HepG2 (cell line): ENCODE data around the gene WDR27. TPM values are rescaled to one million over a fixed set of nuclear protein-coding genes. Genes with fewer than 3 reads are reported as not detected.

ENCODE experiments used
- ATAC-seq: fragments of 200-7000 bp; cut with Tn5 transposase; 3 replicates; pipeline ENCODE4 v1.9.1; 2020; ENCODE audit warnings: mild to moderate bottlenecking, moderate library complexity
- BruUV-seq: library from RNA; stranded (reverse); fragments of 400-500 nt; replicated peaks from 2 replicates; lab custom pipeline; 2021; lab: Mats Ljungman, UMichigan
- CTCF ChIA-PET: fragments of 300-600 bp; formaldehyde crosslinking; extraction: SDS; loops from one replicate; lab custom pipeline; 2021; ENCODE audit warnings: low total read pairs, inconsistent platforms, low intra/inter-chr PET ratio; lab: Yijun Ruan, JAX
- POLR2A ChIA-PET: fragments of 350-600 bp; sonication (Branson Sonifier 250); formaldehyde crosslinking; loops from one replicate; lab custom pipeline; 2020; ENCODE audit warnings: antibody characterized with exemption, inconsistent platforms; lab: Yijun Ruan, JAX
- DNase-seq: peaks from one replicate; pipeline ENCODE4 v3.0.0-alpha.2; 2015; ENCODE audit warnings: low spot score
- FAIRE-seq: peaks from 3 replicates; lab custom pipeline; 2011; peaks lifted over from hg19 to GRCh38; lab: Jason Lieb, UNC
- H2AFZ ChIP-seq: one replicate; pipeline ENCODE4 v1.6.1; 2011; ENCODE audit warnings: low read length, inconsistent platforms
- H3K27ac ChIP-seq: fragments of 300-600 bp; 3 replicates; pipeline ENCODE4 v1.8.0; 2011; ENCODE audit warnings: mixed run types, mild to moderate bottlenecking, mixed read lengths, low read length, inconsistent platforms; ENCODE audit not compliant: insufficient read depth; ENCODE audit errors: extremely low read length
- H3K27me3 ChIP-seq, 2 experiments: fragments of 200-600 bp in 1 of 2; 2 replicates in 1 of 2; 3 replicates in 1 of 2; pipeline versions ENCODE4 v1.6.0 to v1.8.0; 2011; ENCODE audit warnings: low read length in 2 of 2, mild to moderate bottlenecking in 2 of 2, moderate library complexity in 2 of 2, inconsistent platforms in 1 of 2; ENCODE audit not compliant: insufficient read depth in 2 of 2, control insufficient read depth in 1 of 2
- H3K36me3 ChIP-seq, 2 experiments: fragments of 200-600 bp in 1 of 2; replicated peaks in 1 of 2; 2 replicates in 1 of 2; 3 replicates in 1 of 2; pipeline versions ENCODE4 v1.5.1 to v1.8.0; 2011; ENCODE audit warnings: low read length in 2 of 2, inconsistent platforms in 1 of 2; ENCODE audit not compliant: insufficient read depth in 2 of 2, control insufficient read depth in 1 of 2
- H3K4me1 ChIP-seq: 2 replicates; pipeline ENCODE4 v1.5.1; 2012; ENCODE audit warnings: low read length, inconsistent platforms; ENCODE audit not compliant: insufficient read depth
- H3K4me2 ChIP-seq: 2 replicates; pipeline ENCODE4 v1.6.0; 2011; ENCODE audit warnings: low read depth, low read length, inconsistent platforms
- H3K4me3 ChIP-seq, 3 experiments: fragments of 200-600 bp in 1 of 3; sonication (generic), shearing (Covaris generic) in 1 of 3; replicated peaks in 1 of 3; 2 replicates each; pipeline ENCODE4 v1.5.1; 2011 to 2016; ENCODE audit warnings: low read length in 3 of 3, inconsistent platforms in 2 of 3, low read depth in 2 of 3, mild to moderate bottlenecking in 2 of 3, control low read depth in 1 of 3, mixed read lengths in 1 of 3; ENCODE audit not compliant: insufficient read depth in 1 of 3
- H3K79me2 ChIP-seq: one replicate; pipeline ENCODE4 v1.6.1; 2011; ENCODE audit warnings: low read length, inconsistent platforms; ENCODE audit not compliant: insufficient read depth
- H3K9ac ChIP-seq: 2 replicates; pipeline ENCODE4 v1.6.0; 2011; ENCODE audit warnings: mild to moderate bottlenecking, low read depth, low read length, inconsistent platforms; ENCODE audit not compliant: insufficient read depth
- H3K9me3 ChIP-seq: 2 replicates; pipeline ENCODE4 v1.5.1; 2012; ENCODE audit warnings: mild to moderate bottlenecking, low read length
- H4K20me1 ChIP-seq: 2 replicates; pipeline ENCODE4 v1.6.0; 2011; ENCODE audit warnings: inconsistent platforms, mild to moderate bottlenecking, low read length, moderate library complexity; ENCODE audit not compliant: insufficient read depth
- CEBPG ChIP-seq: IDR thresholded peaks from 2 replicates; pipeline ENCODE4 v1.6.1; 2016
- FOXA3 ChIP-seq: IDR thresholded peaks from 2 replicates; pipeline ENCODE4 v1.6.1; 2016; ENCODE audit warnings: missing genetic modification reagents, missing compliant biosample characterization
- HNRNPL ChIP-seq: fragments of 200-400 bp; formaldehyde crosslinking; IDR thresholded peaks from 2 replicates; pipeline ENCODE4 v1.6.1; 2017; ENCODE audit warnings: mild to moderate bottlenecking, low read depth, low read length
- ISL2 ChIP-seq: sonication (generic); formaldehyde crosslinking; IDR thresholded peaks from 2 replicates; pipeline ENCODE4 v1.5.0; 2020; ENCODE audit warnings: missing genetic modification reagents
- MAF1 ChIP-seq: sonication (generic); formaldehyde crosslinking; IDR thresholded peaks from 2 replicates; pipeline ENCODE4 v1.5.0; 2020; ENCODE audit warnings: missing genetic modification reagents, borderline replicate concordance
- NBN ChIP-seq: fragments of 450-650 bp; conservative IDR thresholded peaks from 2 replicates; pipeline ENCODE4 v1.6.1; 2017
- NFAT5 ChIP-seq: sonication (generic); formaldehyde crosslinking; IDR thresholded peaks from 2 replicates; pipeline ENCODE4 v1.4.0; 2020; ENCODE audit warnings: missing genetic modification reagents
- RELA ChIP-seq: sonication (generic); formaldehyde crosslinking; IDR thresholded peaks from 2 replicates; pipeline ENCODE4 v1.4.0; 2020; ENCODE audit warnings: missing genetic modification reagents
- SCMH1 ChIP-seq: sonication (generic); formaldehyde crosslinking; IDR thresholded peaks from 2 replicates; pipeline ENCODE4 v1.9.0; 2021; ENCODE audit warnings: missing genetic modification reagents, mild to moderate bottlenecking, borderline replicate concordance
- SMARCE1 ChIP-seq: fragments of 450-650 bp; IDR thresholded peaks from 2 replicates; pipeline ENCODE4 v1.6.1; 2017; ENCODE audit warnings: borderline replicate concordance
- STAG1 ChIP-seq: sonication (generic); formaldehyde crosslinking; IDR thresholded peaks from 2 replicates; pipeline ENCODE4 v1.4.0; 2020; ENCODE audit warnings: missing genetic modification reagents
- TAF15 ChIP-seq: fragments of 200-400 bp; formaldehyde crosslinking; IDR thresholded peaks from one replicate; pipeline ENCODE4 v1.6.1; 2018; ENCODE audit warnings: mild to moderate bottlenecking, low read depth, low read length; ENCODE audit not compliant: poor library complexity, severe bottlenecking
- TBL1XR1 ChIP-seq: fragments of 150-350 bp; IDR thresholded peaks from 2 replicates; pipeline ENCODE4 v1.6.1; 2014; ENCODE audit warnings: borderline replicate concordance, low read length; ENCODE audit not compliant: partially characterized antibody
- ZFAT ChIP-seq: sonication (generic); formaldehyde crosslinking; conservative IDR thresholded peaks from 2 replicates; pipeline ENCODE4 v1.8.1; 2023; ENCODE audit warnings: missing genetic modification reagents, inconsistent platforms
- ZNF136 ChIP-seq: sonication (generic); formaldehyde crosslinking; IDR thresholded peaks from 2 replicates; pipeline ENCODE4 v1.8.1; 2022; ENCODE audit warnings: low read depth, mild to moderate bottlenecking, moderate library complexity, missing genetic modification reagents
- ZNF17 ChIP-seq: sonication (generic); formaldehyde crosslinking; IDR thresholded peaks from 2 replicates; pipeline ENCODE4 v1.5.0; 2020; ENCODE audit warnings: mild to moderate bottlenecking, missing genetic modification reagents
- ZNF350 ChIP-seq: sonication (generic); formaldehyde crosslinking; IDR thresholded peaks from 2 replicates; pipeline ENCODE4 v1.4.0; 2020; ENCODE audit warnings: mild to moderate bottlenecking, low read depth, missing genetic modification reagents, borderline replicate concordance
- ZNF430 ChIP-seq: sonication (generic); formaldehyde crosslinking; IDR thresholded peaks from 2 replicates; pipeline ENCODE4 v1.9.0; 2021; ENCODE audit warnings: mild to moderate bottlenecking, missing genetic modification reagents
- ZNF510 ChIP-seq: sonication (generic); formaldehyde crosslinking; IDR thresholded peaks from 2 replicates; pipeline ENCODE4 v1.4.0; 2020; ENCODE audit warnings: low read depth, mild to moderate bottlenecking, missing genetic modification reagents
- ZNF564 ChIP-seq: sonication (generic); formaldehyde crosslinking; IDR thresholded peaks from 2 replicates; pipeline ENCODE4 v1.8.1; 2023; ENCODE audit warnings: mild to moderate bottlenecking, missing genetic modification reagents
- WGBS: methylation state at CpG from one replicate; pipeline ENCODE4 v1.1.6; 2017; ENCODE audit warnings: low lambda C conversion rate; 5-methylcytosine and 5-hydroxymethylcytosine counted together
- in situ Hi-C: cut with HindIII; loops from 2 replicates; pipeline ENCODE4 v1.10.0; 2017; ENCODE audit warnings: low pct_unique_long_range_greater_than_20kb; ENCODE audit not compliant: extremely low pct_ligation_motif_present
- intact Hi-C: fragments of 100-400 bp; cut with micrococcal nuclease; formaldehyde crosslinking; loops from one replicate; pipeline ENCODE4 v1.10.0; 2022; ENCODE audit not compliant: unreplicated experiment
- polyA plus RNA-seq, 8 experiments: library from polyadenylated mRNA; depleted of rRNA in 3 of 8; stranded (reverse) in 7 of 8; unstranded in 1 of 8; fragments of >200 nt; fragmentation: Illumina TruSeq in 4 of 8; extraction: Trizol in 4 of 8; gene quantifications; 2 replicates each; pipeline versions ENCODE4 v1.2.1 to v1.2.3, GENCODE V29; 2011 to 2016; ENCODE audit warnings: low read depth in 4 of 8, missing spikeins in 1 of 8, mixed read lengths in 1 of 8; ENCODE audit not compliant: insufficient read depth in 1 of 8
- total RNA-seq, 5 experiments: library from RNA; depleted of rRNA; stranded (reverse); fragments of >200 nt; fragmentation: Illumina TruSeq; extraction: Trizol; gene quantifications; 2 replicates each; pipeline ENCODE4 v1.2.3, GENCODE V29; 2016; ENCODE audit warnings: low read depth in 1 of 5

WDR27 gene
- total and polyA plus RNA-seq, 2 of the 13 experiments (the other 11 are each of a cell fraction or from before 2014, with no cell fraction given): 34.1 to 80.3 TPM

GRCh38 chr6:169725125-169726048, 23.6 kb upstream of the WDR27 start:
- Histone ChIP-seq H3K4me1 (peaks cover 45% of the 10 kb centered on the region), H3K9me3 (no peaks in the 10 kb centered on the region), H3K4me2 (peak overlapping the region; percentile 94), H3K27ac (peak overlapping the region; percentile 100), H4K20me1 (peaks cover 30% of the 10 kb centered on the region), H3K4me3 (peak overlapping the region; percentile 75 to 95 (median 92)), H3K79me2 (peaks cover 31% of the 10 kb centered on the region), H3K36me3 (peaks cover 0 to 2% of the 10 kb centered on the region in 2 experiments; a peak in 3 of 5 replicates), H3K27me3 (no peaks in the 10 kb centered on the region; a peak in 1 of 5 replicates), H3K9ac (peak overlapping the region; percentile 100), H2AFZ (no peak overlapping the region)
- intact Hi-C loops (loop anchor here (1.0 to 2.0 kb wide), 2 partner anchors 26 to 73 kb away; partner anchors contain the start of genes DYNLT2 and ERMARD), in situ Hi-C loops (no loop called here)
- DNase-seq (peak; percentile 97), FAIRE-seq (peak; percentile 92), ATAC-seq (peak; percentile 86)
- POLR2A ChIA-PET: interaction anchor here (0.5 to 5.7 kb wide), 18 partner anchors 11 to 1118 kb away, joined by 3 to 92 read pairs (median 5); partner anchors contain the start of genes C6orf120, DYNLT2, ERMARD and PSMB1
- CTCF ChIA-PET: no interaction called here
- WGBS: under 1% methylated on average over 29 of the region's 29 CpGs
- TSS peak; percentile 61 for BruUV-seq
- no peak for TF ChIP-seq ZNF510 (CRISPR knock-in tag)
- TF ChIP-seq ZNF17 (CRISPR knock-in tag): no peak
- peak; percentile 7; the same call in 1 of the 2 replicates for TF ChIP-seq HNRNPL
- no peak for TF ChIP-seq NBN
- TF ChIP-seq CEBPG (CRISPR knock-in tag): peak; percentile 95
- TF ChIP-seq STAG1: no peak
- TF ChIP-seq ZNF350 (CRISPR knock-in tag): peak; percentile 80
- peak; percentile 54 for TF ChIP-seq NFAT5 (CRISPR knock-in tag)
- TF ChIP-seq ZNF136: 0 out of 2 replicates have a peak, but pooled peaks have one; percentile 90
- TF ChIP-seq ZFAT (CRISPR knock-in tag): 0 out of 2 replicates have a peak, but pooled peaks have one; percentile 19
- TF ChIP-seq ISL2 (CRISPR knock-in tag): peak; percentile 69
- TF ChIP-seq SCMH1 (CRISPR knock-in tag): no peak
- peak; percentile 73; the same call in 1 of the 2 replicates for TF ChIP-seq ZNF430 (CRISPR knock-in tag)
- 0 out of 2 replicates have a peak, but pooled peaks have one; percentile 18 for TF ChIP-seq MAF1 (CRISPR knock-in tag)
- no peak for TF ChIP-seq SMARCE1
- 0 out of 2 replicates have a peak, but pooled peaks have one; percentile 34 for TF ChIP-seq RELA (CRISPR knock-in tag)
- TF ChIP-seq TBL1XR1: no peak
- 0 out of 2 replicates have a peak, but pooled peaks have one; percentile 4 for TF ChIP-seq ZNF564 (CRISPR knock-in tag)
- no peak for TF ChIP-seq TAF15
- peak; percentile 88 for TF ChIP-seq FOXA3
